ENCODE measurements around the gene PEMT.

Gene PEMT

GRCh38 chr17:17519886-17520285 lies 71.6 kb downstream of the PEMT start:
- Histone ChIP-seq H3K36me3 (replicated peaks; ENCODE audit: insufficient read depth, low read length) (no peaks in the 10 kb centered on the region), H3K4me2 (ENCODE audit: low read depth, low read length) (no peak overlapping the region), H3K4me1 (ENCODE audit: low read length) (no peaks in the 10 kb centered on the region), H3K79me2 (ENCODE audit: low read length) (no peaks in the 10 kb centered on the region), H3K9me3 (replicated peaks; ENCODE audit: insufficient read depth, low read length) (no peaks in the 10 kb centered on the region), H2AFZ (ENCODE audit: low read length) (no peak overlapping the region), H3K4me3 (ENCODE audit: low read length) (no peak overlapping the region), H3F3A (ENCODE audit: insufficient read depth, low read length) (no peaks in the 10 kb centered on the region), H3K9me2 (replicated peaks; ENCODE audit: insufficient read depth, low read length) (no peaks in the 10 kb centered on the region), H4K20me1 (ENCODE audit: insufficient read depth, low read length) (no peaks in the 10 kb centered on the region), H3K9ac (ENCODE audit: low read length) (no peak overlapping the region), H3K27ac (ENCODE audit: low read length) (no peak overlapping the region), H3K27me3 (replicated peaks; ENCODE audit: insufficient read depth, low read length) (no peaks in the 10 kb centered on the region)
- DNase-seq, result no peak
- TF ChIP-seq EZH2 (optimal IDR thresholded peaks at IDR 0.05; ENCODE audit: low read depth, low read length) (no peak), EZH2phosphoT487 (IDR thresholded peaks at IDR 0.05; ENCODE audit: low read length) (no peak), CTCF (IDR thresholded peaks at IDR 0.05; ENCODE audit: low read length) (no peak)

DNA sequence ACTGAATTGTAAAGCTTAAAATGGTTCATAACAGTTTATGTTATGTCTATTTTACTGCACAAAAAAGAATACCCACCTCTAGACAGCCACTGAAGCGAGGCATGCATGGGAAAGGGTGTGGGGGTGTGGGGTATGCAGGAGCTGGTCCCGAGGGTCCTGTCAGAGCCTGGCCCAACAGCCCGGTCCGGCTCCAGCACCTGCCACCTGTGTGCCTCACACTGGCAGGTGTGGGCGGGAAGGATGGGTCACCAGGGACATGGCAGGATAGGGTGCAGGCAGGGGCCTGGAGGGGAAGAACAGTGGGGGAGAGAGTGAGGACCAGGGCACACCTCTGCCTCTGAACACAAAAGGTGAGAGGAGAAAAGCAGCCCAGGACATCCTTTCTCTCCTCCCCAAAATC lies 72.6 kb downstream of the PEMT start:
- H3K4me3 ChIP-seq (ENCODE audit: low read length), result no peak overlapping the region
- no peaks in the 10 kb centered on the region for H3F3A ChIP-seq (ENCODE audit: insufficient read depth, low read length)
- TF ChIP-seq EZH2phosphoT487 (IDR thresholded peaks at IDR 0.05; ENCODE audit: low read length) (no peak), CTCF (IDR thresholded peaks at IDR 0.05; ENCODE audit: low read length) (no peak), EZH2 (optimal IDR thresholded peaks at IDR 0.05; ENCODE audit: low read depth, low read length) (no peak)
- no peak overlapping the region for H3K4me2 ChIP-seq (ENCODE audit: low read depth, low read length)
- no peaks in the 10 kb centered on the region for H3K27me3 ChIP-seq (replicated peaks; ENCODE audit: insufficient read depth, low read length)
- H4K20me1 ChIP-seq (ENCODE audit: insufficient read depth, low read length), result no peaks in the 10 kb centered on the region
- no peak for DNase-seq
- H3K36me3 ChIP-seq (replicated peaks; ENCODE audit: insufficient read depth, low read length), result no peaks in the 10 kb centered on the region
- no peaks in the 10 kb centered on the region for H3K4me1 ChIP-seq (ENCODE audit: low read length)
- no peaks in the 10 kb centered on the region for H3K9me3 ChIP-seq (replicated peaks; ENCODE audit: insufficient read depth, low read length)
- no peak overlapping the region for H3K27ac ChIP-seq (ENCODE audit: low read length)
- H3K79me2 ChIP-seq (ENCODE audit: low read length), result no peaks in the 10 kb centered on the region
- no peak overlapping the region for H3K9ac ChIP-seq (ENCODE audit: low read length)
- no peak overlapping the region for H2AFZ ChIP-seq (ENCODE audit: low read length)
- no peaks in the 10 kb centered on the region for H3K9me2 ChIP-seq (replicated peaks; ENCODE audit: insufficient read depth, low read length)

- H3K4me3 ChIP-seq (ENCODE audit: low read length), result no peak overlapping the region
- H3K9me3 ChIP-seq (replicated peaks; ENCODE audit: insufficient read depth, low read length), result no peaks in the 10 kb centered on the region
- TF ChIP-seq CTCF (IDR thresholded peaks at IDR 0.05; ENCODE audit: low read length), result no peak
- TF ChIP-seq EZH2 (optimal IDR thresholded peaks at IDR 0.05; ENCODE audit: low read depth, low read length), result no peak
- TF ChIP-seq EZH2phosphoT487 (IDR thresholded peaks at IDR 0.05; ENCODE audit: low read length), result no peak
- no peaks in the 10 kb centered on the region for H3K36me3 ChIP-seq (replicated peaks; ENCODE audit: insufficient read depth, low read length)
- no peaks in the 10 kb centered on the region for H3K4me1 ChIP-seq (ENCODE audit: low read length)
- H4K20me1 ChIP-seq (ENCODE audit: insufficient read depth, low read length), result no peaks in the 10 kb centered on the region
- H3K79me2 ChIP-seq (ENCODE audit: low read length), result no peaks in the 10 kb centered on the region
- H3K9ac ChIP-seq (ENCODE audit: low read length), result no peak overlapping the region
- no peaks in the 10 kb centered on the region for H3F3A ChIP-seq (ENCODE audit: insufficient read depth, low read length)
- no peaks in the 10 kb centered on the region for H3K27me3 ChIP-seq (replicated peaks; ENCODE audit: insufficient read depth, low read length)
- no peak overlapping the region for H3K27ac ChIP-seq (ENCODE audit: low read length)
- no peak for DNase-seq
- no peak overlapping the region for H2AFZ ChIP-seq (ENCODE audit: low read length)
- H3K9me2 ChIP-seq (replicated peaks; ENCODE audit: insufficient read depth, low read length), result no peaks in the 10 kb centered on the region
- no peak overlapping the region for H3K4me2 ChIP-seq (ENCODE audit: low read depth, low read length)
Measured at GRCh38 chr17:17518014-17518413, 73.5 kb downstream of the PEMT start.

Data from MM.1S (cell line).